GM23338 (cell line): ENCODE measurements around the gene CD47. TPM values are rescaled to one million over a fixed set of nuclear protein-coding genes. Genes with fewer than 3 reads are reported as not detected.

ENCODE experiments used
- ATAC-seq: fragments of 200-7000 bp; cut with Tn5 transposase; 3 replicates; pipeline ENCODE4 v1.9.1; 2020
- DNase-seq: peaks from one replicate; pipeline ENCODE4 v3.0.0-alpha.2; 2015; ENCODE audit warnings: low spot score
- H2AFZ ChIP-seq: fragments of 200-600 bp; sonication (generic); 2 replicates; pipeline ENCODE4 v1.8.0; 2016; ENCODE audit warnings: antibody characterized with exemption, mild to moderate bottlenecking, moderate library complexity
- H3F3A ChIP-seq: fragments of 200-600 bp; sonication (generic); replicated peaks from 2 replicates; pipeline ENCODE4 v1.8.0; 2017; ENCODE audit warnings: antibody characterized with exemption, mixed run types, low read depth
- H3K27ac ChIP-seq: fragments of 200-600 bp; sonication (generic); 2 replicates; pipeline ENCODE4 v1.6.1; 2016; ENCODE audit warnings: low read depth
- H3K27me3 ChIP-seq: fragments of 200-600 bp; sonication (generic); 2 replicates; pipeline ENCODE4 v1.8.0; 2016; ENCODE audit warnings: mild to moderate bottlenecking, mixed run types, moderate library complexity; ENCODE audit not compliant: insufficient read depth
- H3K36me3 ChIP-seq: fragments of 200-600 bp; sonication (generic); 2 replicates; pipeline ENCODE4 v1.8.0; 2016; ENCODE audit warnings: mild to moderate bottlenecking; ENCODE audit not compliant: insufficient read depth
- H3K4me1 ChIP-seq: fragments of 200-600 bp; sonication (generic); 2 replicates; pipeline ENCODE4 v1.8.0; 2016; ENCODE audit warnings: mild to moderate bottlenecking, moderate library complexity; ENCODE audit not compliant: insufficient read depth
- H3K4me2 ChIP-seq: fragments of 200-600 bp; sonication (generic); 2 replicates; pipeline ENCODE4 v1.7.1; 2017; ENCODE audit warnings: mixed run types
- H3K4me3 ChIP-seq: fragments of 200-600 bp; sonication (generic); 2 replicates; pipeline ENCODE4 v1.6.1; 2016; ENCODE audit warnings: mixed run types
- H3K79me2 ChIP-seq: fragments of 200-600 bp; sonication (generic); replicated peaks from 2 replicates; pipeline ENCODE4 v1.8.0; 2017; ENCODE audit warnings: mild to moderate bottlenecking; ENCODE audit not compliant: insufficient read depth
- H3K9me2 ChIP-seq: fragments of 200-600 bp; sonication (generic); 2 replicates; pipeline ENCODE4 v1.8.0; 2017; ENCODE audit not compliant: insufficient read depth
- H4K20me1 ChIP-seq: fragments of 200-600 bp; sonication (generic); replicated peaks from 2 replicates; pipeline ENCODE4 v1.8.0; 2017; ENCODE audit warnings: mild to moderate bottlenecking; ENCODE audit not compliant: insufficient read depth
- H3K27ac Mint-ChIP-seq: 2 replicates; pipeline ENCODE4 v1.8.0; 2020; ENCODE audit warnings: inconsistent platforms, mild to moderate bottlenecking, moderate library complexity, mixed read lengths
- H3K27me3 Mint-ChIP-seq: 3 replicates; pipeline ENCODE4 v1.8.0; 2022; ENCODE audit warnings: low read depth, mild to moderate bottlenecking, moderate library complexity, mixed read lengths, inconsistent platforms; ENCODE audit not compliant: insufficient read depth, poor library complexity
- H3K36me3 Mint-ChIP-seq: 3 replicates; pipeline ENCODE4 v1.8.0; 2021; ENCODE audit warnings: low read depth, mild to moderate bottlenecking, inconsistent platforms, moderate library complexity, mixed read lengths
- H3K4me1 Mint-ChIP-seq: 3 replicates; pipeline ENCODE4 v1.8.0; 2020; ENCODE audit warnings: mild to moderate bottlenecking, inconsistent platforms, mixed read lengths
- H3K4me3 Mint-ChIP-seq: 3 replicates; pipeline ENCODE4 v1.8.0; 2021; ENCODE audit warnings: moderate library complexity, mild to moderate bottlenecking, inconsistent platforms, mixed read lengths
- H3K9me3 Mint-ChIP-seq: 3 replicates; pipeline ENCODE4 v1.8.0; 2020; ENCODE audit warnings: moderate library complexity, mild to moderate bottlenecking, inconsistent platforms, mixed read lengths
- CREB1 ChIP-seq: fragments of 250-450 bp; sonication (Bioruptor Pico); IDR thresholded peaks from 2 replicates; pipeline ENCODE4 v1.5.0; 2020; ENCODE audit warnings: low read depth, mild to moderate bottlenecking, moderate library complexity
- EZH2 ChIP-seq: fragments of 200-600 bp; sonication (generic); IDR thresholded peaks from one replicate; pipeline ENCODE4 v1.8.0; 2017; ENCODE audit warnings: antibody characterized with exemption, mild to moderate bottlenecking, low read depth; ENCODE audit not compliant: unreplicated experiment
- EZH2phosphoT487 ChIP-seq: fragments of 200-600 bp; sonication (generic); IDR thresholded peaks from one replicate; pipeline ENCODE4 v1.8.1; 2018; ENCODE audit warnings: antibody characterized with exemption; ENCODE audit not compliant: unreplicated experiment
- JUNB ChIP-seq: IDR thresholded peaks from one replicate; pipeline ENCODE4 v1.6.1; 2016; ENCODE audit warnings: antibody characterized with exemption; ENCODE audit not compliant: unreplicated experiment
- NANOG ChIP-seq: IDR thresholded peaks from 2 replicates; pipeline ENCODE4 v1.6.1; 2016; ENCODE audit warnings: antibody characterized with exemption, borderline replicate concordance
- POLR2AphosphoS5 ChIP-seq: IDR thresholded peaks from 2 replicates; pipeline ENCODE4 v1.6.1; 2016; ENCODE audit warnings: antibody characterized with exemption, low read depth
- STAT1 ChIP-seq: IDR thresholded peaks from one replicate; pipeline ENCODE4 v1.6.1; 2016; ENCODE audit warnings: antibody characterized with exemption; ENCODE audit not compliant: unreplicated experiment
- ZNF114 ChIP-seq: fragments of 250-450 bp; sonication (Bioruptor Pico); IDR thresholded peaks from 2 replicates; pipeline ENCODE4 v1.5.0; 2020; ENCODE audit warnings: mild to moderate bottlenecking, moderate library complexity
- ZNF331 ChIP-seq: fragments of 250-450 bp; sonication (Bioruptor Pico); IDR thresholded peaks from 2 replicates; pipeline ENCODE4 v1.5.0; 2020; ENCODE audit warnings: low read depth, mild to moderate bottlenecking, moderate library complexity
- polyA plus RNA-seq: library from polyadenylated mRNA; unstranded; fragments of >200 nt; fragmentation: Nextera tagmentation; extraction: Ambion mirVana; gene quantifications from 2 replicates; pipeline ENCODE4 v1.2.1, GENCODE V29; 2016
- total RNA-seq: library from RNA; depleted of rRNA; stranded (reverse); fragments of >200 nt; shearing (Covaris generic); gene quantifications from 2 replicates; pipeline ENCODE4 v1.2.3, GENCODE V29; 2014
- TF ChIP-seq, protein P1 (sequence below): IDR thresholded peaks from one replicate; pipeline ENCODE4 v1.6.1; 2018; ENCODE audit warnings: antibody characterized with exemption; ENCODE audit not compliant: unreplicated experiment
- TF ChIP-seq, protein P2 (sequence below), 2 experiments: fragments of 200-600 bp in 1 of 2; sonication (generic) in 1 of 2; conservative IDR thresholded peaks; 2 replicates each; pipeline versions ENCODE4 v1.5.1 to v1.6.1; 2016 to 2017; ENCODE audit warnings: antibody characterized with exemption in 2 of 2, low read depth in 2 of 2, mild to moderate bottlenecking in 2 of 2, moderate library complexity in 1 of 2
- TF ChIP-seq, protein P3 (sequence below): IDR thresholded peaks from 2 replicates; pipeline ENCODE4 v1.6.1; 2016; ENCODE audit warnings: antibody characterized with exemption
- TF ChIP-seq, protein P4 (sequence below): fragments of 250-450 bp; sonication (Bioruptor Pico); IDR thresholded peaks from 2 replicates; pipeline ENCODE4 v1.5.0; 2020; ENCODE audit warnings: mild to moderate bottlenecking, moderate library complexity

The CD47 gene
- total and polyA plus RNA-seq, 2 experiments from 2014 or later = 22.1 to 26.9 TPM

DNA sequence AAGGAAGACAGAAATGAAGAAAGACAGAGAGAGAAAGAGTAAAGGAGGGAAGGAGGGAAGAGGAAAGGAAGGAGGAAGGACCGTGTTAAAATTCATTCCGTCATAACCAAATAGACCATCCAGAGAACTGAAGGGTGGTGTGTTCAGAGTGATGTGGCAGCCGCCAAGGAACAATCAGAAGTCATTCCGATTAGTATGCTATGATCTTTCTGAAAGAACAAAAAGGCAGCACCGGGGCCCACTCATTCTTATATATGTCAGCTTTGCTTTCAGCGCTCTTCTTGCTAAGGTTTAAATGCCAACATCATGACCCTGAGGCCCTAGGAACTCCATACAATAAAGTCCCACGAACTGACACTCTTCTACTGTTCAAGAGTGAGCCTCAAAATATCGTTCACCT is 78.5 kb downstream of the CD47 start:
- no peak overlapping the region for H3K4me2 ChIP-seq
- H3K36me3 ChIP-seq = no peaks in the 10 kb centered on the region
- Mint-ChIP-seq H3K9me3 (no peaks in the 10 kb centered on the region), H3K27ac (no peak overlapping the region), H3K27me3 (no peaks in the 10 kb centered on the region), H3K4me3 (no peak overlapping the region), H3K36me3 (no peaks in the 10 kb centered on the region), H3K4me1 (peaks cover 10% of the 10 kb centered on the region)
- H3K9me2 ChIP-seq = no peaks in the 10 kb centered on the region; the same call in 1 of the 2 replicates
- TF ChIP-seq EZH2 (no peak), CREB1 (CRISPR knock-in tag) (no peak), ZNF331 (CRISPR knock-in tag) (no peak), NANOG (no peak), JUNB (no peak), ZNF114 (no peak), POLR2AphosphoS5 (no peak), STAT1 (no peak), EZH2phosphoT487 (no peak)
- TF ChIP-seq, protein P1, sequence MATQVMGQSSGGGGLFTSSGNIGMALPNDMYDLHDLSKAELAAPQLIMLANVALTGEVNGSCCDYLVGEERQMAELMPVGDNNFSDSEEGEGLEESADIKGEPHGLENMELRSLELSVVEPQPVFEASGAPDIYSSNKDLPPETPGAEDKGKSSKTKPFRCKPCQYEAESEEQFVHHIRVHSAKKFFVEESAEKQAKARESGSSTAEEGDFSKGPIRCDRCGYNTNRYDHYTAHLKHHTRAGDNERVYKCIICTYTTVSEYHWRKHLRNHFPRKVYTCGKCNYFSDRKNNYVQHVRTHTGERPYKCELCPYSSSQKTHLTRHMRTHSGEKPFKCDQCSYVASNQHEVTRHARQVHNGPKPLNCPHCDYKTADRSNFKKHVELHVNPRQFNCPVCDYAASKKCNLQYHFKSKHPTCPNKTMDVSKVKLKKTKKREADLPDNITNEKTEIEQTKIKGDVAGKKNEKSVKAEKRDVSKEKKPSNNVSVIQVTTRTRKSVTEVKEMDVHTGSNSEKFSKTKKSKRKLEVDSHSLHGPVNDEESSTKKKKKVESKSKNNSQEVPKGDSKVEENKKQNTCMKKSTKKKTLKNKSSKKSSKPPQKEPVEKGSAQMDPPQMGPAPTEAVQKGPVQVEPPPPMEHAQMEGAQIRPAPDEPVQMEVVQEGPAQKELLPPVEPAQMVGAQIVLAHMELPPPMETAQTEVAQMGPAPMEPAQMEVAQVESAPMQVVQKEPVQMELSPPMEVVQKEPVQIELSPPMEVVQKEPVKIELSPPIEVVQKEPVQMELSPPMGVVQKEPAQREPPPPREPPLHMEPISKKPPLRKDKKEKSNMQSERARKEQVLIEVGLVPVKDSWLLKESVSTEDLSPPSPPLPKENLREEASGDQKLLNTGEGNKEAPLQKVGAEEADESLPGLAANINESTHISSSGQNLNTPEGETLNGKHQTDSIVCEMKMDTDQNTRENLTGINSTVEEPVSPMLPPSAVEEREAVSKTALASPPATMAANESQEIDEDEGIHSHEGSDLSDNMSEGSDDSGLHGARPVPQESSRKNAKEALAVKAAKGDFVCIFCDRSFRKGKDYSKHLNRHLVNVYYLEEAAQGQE = no peak
- TF ChIP-seq, protein P2, sequence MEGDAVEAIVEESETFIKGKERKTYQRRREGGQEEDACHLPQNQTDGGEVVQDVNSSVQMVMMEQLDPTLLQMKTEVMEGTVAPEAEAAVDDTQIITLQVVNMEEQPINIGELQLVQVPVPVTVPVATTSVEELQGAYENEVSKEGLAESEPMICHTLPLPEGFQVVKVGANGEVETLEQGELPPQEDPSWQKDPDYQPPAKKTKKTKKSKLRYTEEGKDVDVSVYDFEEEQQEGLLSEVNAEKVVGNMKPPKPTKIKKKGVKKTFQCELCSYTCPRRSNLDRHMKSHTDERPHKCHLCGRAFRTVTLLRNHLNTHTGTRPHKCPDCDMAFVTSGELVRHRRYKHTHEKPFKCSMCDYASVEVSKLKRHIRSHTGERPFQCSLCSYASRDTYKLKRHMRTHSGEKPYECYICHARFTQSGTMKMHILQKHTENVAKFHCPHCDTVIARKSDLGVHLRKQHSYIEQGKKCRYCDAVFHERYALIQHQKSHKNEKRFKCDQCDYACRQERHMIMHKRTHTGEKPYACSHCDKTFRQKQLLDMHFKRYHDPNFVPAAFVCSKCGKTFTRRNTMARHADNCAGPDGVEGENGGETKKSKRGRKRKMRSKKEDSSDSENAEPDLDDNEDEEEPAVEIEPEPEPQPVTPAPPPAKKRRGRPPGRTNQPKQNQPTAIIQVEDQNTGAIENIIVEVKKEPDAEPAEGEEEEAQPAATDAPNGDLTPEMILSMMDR (conservative IDR thresholded peaks at IDR 0.05; ENCODE audit: low read depth in 2 of 2) = no peak
- TF ChIP-seq, protein P3, sequence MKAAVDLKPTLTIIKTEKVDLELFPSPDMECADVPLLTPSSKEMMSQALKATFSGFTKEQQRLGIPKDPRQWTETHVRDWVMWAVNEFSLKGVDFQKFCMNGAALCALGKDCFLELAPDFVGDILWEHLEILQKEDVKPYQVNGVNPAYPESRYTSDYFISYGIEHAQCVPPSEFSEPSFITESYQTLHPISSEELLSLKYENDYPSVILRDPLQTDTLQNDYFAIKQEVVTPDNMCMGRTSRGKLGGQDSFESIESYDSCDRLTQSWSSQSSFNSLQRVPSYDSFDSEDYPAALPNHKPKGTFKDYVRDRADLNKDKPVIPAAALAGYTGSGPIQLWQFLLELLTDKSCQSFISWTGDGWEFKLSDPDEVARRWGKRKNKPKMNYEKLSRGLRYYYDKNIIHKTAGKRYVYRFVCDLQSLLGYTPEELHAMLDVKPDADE = no peak
- TF ChIP-seq, protein P4, sequence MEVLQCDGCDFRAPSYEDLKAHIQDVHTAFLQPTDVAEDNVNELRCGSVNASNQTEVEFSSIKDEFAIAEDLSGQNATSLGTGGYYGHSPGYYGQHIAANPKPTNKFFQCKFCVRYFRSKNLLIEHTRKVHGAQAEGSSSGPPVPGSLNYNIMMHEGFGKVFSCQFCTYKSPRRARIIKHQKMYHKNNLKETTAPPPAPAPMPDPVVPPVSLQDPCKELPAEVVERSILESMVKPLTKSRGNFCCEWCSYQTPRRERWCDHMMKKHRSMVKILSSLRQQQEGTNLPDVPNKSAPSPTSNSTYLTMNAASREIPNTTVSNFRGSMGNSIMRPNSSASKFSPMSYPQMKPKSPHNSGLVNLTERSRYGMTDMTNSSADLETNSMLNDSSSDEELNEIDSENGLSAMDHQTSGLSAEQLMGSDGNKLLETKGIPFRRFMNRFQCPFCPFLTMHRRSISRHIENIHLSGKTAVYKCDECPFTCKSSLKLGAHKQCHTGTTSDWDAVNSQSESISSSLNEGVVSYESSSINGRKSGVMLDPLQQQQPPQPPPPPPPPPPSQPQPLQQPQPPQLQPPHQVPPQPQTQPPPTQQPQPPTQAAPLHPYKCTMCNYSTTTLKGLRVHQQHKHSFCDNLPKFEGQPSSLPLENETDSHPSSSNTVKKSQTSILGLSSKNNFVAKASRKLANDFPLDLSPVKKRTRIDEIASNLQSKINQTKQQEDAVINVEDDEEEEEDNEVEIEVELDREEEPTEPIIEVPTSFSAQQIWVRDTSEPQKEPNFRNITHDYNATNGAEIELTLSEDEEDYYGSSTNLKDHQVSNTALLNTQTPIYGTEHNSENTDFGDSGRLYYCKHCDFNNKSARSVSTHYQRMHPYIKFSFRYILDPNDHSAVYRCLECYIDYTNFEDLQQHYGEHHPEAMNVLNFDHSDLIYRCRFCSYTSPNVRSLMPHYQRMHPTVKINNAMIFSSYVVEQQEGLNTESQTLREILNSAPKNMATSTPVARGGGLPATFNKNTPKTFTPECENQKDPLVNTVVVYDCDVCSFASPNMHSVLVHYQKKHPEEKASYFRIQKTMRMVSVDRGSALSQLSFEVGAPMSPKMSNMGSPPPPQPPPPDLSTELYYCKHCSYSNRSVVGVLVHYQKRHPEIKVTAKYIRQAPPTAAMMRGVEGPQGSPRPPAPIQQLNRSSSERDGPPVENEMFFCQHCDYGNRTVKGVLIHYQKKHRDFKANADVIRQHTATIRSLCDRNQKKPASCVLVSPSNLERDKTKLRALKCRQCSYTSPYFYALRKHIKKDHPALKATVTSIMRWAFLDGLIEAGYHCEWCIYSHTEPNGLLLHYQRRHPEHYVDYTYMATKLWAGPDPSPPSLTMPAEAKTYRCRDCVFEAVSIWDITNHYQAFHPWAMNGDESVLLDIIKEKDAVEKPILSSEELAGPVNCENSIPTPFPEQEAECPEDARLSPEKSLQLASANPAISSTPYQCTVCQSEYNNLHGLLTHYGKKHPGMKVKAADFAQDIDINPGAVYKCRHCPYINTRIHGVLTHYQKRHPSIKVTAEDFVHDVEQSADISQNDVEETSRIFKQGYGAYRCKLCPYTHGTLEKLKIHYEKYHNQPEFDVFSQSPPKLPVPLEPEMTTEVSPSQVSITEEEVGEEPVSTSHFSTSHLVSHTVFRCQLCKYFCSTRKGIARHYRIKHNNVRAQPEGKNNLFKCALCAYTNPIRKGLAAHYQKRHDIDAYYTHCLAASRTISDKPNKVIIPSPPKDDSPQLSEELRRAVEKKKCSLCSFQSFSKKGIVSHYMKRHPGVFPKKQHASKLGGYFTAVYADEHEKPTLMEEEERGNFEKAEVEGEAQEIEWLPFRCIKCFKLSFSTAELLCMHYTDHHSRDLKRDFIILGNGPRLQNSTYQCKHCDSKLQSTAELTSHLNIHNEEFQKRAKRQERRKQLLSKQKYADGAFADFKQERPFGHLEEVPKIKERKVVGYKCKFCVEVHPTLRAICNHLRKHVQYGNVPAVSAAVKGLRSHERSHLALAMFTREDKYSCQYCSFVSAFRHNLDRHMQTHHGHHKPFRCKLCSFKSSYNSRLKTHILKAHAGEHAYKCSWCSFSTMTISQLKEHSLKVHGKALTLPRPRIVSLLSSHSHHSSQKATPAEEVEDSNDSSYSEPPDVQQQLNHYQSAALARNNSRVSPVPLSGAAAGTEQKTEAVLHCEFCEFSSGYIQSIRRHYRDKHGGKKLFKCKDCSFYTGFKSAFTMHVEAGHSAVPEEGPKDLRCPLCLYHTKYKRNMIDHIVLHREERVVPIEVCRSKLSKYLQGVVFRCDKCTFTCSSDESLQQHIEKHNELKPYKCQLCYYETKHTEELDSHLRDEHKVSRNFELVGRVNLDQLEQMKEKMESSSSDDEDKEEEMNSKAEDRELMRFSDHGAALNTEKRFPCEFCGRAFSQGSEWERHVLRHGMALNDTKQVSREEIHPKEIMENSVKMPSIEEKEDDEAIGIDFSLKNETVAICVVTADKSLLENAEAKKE (CRISPR knock-in tag) = no peak
- no peak overlapping the region for H3K27ac ChIP-seq
- no peak for ATAC-seq
- no peak overlapping the region for H2AFZ ChIP-seq
- peaks cover 10% of the 10 kb centered on the region; the same call in 1 of the 2 replicates for H3K4me1 ChIP-seq
- DNase-seq = no peak
- no peaks in the 10 kb centered on the region for H3K79me2 ChIP-seq
- H3F3A ChIP-seq = no peaks in the 10 kb centered on the region
- no peaks in the 10 kb centered on the region for H3K27me3 ChIP-seq
- no peaks in the 10 kb centered on the region for H4K20me1 ChIP-seq
- H3K4me3 ChIP-seq = no peak overlapping the region
